DMS153 (cell line): Measurements from ENCODE around the gene PLAU.
"Not testable (repeated sequence)": the region's sequence is repeated elsewhere in the genome, so short reads cannot be mapped to it uniquely, and the experiment has no call there.

ENCODE experiments used
- DNase-seq: peaks from one replicate; lab custom pipeline; 2025; lab: John Stamatoyannopoulos, UW

The PLAU gene

DNA sequence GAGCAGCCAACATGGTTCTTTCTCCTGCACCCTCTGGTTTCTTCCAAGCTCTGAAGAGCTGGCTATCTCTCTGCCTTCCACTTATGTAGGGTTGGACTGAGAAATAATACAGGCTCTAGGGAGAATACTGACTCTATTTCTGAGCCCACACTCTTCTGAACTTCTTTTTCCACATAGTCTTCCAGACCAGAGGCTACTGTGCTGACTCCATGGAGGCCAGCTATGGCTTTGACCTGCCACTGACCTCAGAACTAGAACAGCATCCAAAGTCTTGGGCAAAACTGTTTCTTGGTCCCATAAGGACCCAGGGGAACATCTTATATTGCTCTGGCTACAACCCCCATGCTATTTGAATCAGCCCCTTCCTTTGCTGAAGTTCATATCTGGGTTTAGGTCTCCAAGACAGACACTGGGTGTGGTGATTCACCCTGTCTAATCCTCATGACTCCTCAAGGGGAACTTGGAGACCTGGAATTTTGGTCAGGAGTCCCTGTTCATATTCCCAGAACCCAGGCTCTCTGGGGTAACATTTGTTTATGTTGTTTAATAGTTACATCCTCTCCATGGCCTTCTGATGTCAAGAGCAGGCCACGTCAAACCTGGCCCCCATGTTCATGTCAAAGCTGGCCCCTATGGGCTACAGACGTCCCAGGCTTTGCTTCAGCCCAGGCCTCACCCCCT is 12.1 kb upstream of the PLAU start:
- no peak for DNase-seq

DNA sequence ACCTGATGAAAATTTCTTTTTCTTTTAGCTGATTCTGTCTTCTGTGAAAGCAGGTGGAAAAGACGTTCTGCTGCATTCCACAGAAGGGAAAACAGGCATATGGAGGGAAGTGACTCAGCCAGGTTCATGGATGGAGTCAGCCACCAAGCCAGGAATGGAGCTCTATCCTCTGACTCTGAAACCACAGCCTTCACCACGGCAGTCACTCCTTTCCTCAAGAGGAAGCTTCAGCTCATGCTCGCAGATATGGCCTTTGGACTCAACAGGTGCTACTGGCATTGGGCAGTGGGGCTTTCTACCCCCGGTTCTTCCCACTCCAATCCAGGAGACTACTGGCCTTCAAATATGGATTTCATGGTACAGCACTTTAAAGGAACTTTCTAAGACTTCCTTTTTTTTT is 11.5 kb upstream of the PLAU start:
- no peak for DNase-seq

DNA sequence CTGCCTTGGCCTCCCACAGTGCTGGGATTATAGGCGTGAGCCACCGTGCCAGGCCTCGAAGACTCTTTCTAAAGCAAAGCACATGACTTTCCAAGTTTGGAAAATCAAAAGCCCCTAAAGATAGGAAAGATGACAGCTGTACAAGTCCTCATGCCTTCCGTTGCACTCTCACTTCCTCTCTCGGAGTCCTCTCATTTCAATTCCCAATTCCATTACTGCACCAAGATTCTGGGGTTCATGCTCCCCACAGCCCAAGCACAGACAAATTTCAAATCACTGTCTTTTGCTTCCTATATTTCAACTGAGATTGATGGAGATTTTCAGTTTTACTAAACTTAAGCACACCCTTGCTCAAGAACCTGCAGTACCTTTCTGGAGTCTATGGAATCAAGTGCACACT is 10.9 kb upstream of the PLAU start:
- DNase-seq: no peak

DNA sequence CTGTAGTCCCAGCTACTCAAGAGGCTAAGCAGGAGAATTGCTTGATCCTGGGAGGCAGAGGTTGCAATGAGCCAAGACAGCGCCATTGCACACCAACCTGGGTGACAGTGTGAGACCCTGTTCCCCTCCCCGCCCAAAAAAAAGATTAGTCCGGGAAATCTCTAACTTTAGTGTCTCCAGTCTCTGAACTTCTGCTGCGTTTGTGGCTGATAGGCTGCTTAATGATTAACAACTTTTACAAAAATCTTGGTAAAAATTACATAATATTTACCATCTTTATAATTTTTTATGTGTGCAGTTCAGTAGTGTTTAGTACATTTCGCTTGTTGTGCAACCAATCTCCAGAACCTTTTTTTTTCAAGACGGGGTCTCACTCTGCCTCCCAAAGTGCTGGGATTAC is 9.7 kb upstream of the PLAU start:
- no peak for DNase-seq

DNA sequence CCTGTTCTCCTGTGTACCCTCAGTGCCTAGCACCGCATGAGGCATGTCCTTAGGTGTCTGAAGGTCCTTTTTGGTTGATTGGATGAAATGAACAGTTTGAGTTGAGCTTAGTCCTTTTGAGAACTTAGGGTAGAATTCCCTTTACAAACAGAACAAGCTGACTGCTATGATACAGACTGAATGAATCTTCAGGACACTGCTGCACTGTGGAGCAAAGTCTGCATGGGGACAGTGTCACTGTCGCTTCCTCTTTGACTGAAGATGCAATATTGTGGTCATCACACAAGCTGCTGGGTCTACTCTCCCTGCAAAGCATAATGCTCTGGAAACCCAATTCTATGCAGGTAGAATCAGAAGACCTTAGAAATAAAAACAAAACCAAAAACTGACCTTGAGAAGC is 8.6 kb upstream of the PLAU start:
- DNase-seq: no peak

DNA sequence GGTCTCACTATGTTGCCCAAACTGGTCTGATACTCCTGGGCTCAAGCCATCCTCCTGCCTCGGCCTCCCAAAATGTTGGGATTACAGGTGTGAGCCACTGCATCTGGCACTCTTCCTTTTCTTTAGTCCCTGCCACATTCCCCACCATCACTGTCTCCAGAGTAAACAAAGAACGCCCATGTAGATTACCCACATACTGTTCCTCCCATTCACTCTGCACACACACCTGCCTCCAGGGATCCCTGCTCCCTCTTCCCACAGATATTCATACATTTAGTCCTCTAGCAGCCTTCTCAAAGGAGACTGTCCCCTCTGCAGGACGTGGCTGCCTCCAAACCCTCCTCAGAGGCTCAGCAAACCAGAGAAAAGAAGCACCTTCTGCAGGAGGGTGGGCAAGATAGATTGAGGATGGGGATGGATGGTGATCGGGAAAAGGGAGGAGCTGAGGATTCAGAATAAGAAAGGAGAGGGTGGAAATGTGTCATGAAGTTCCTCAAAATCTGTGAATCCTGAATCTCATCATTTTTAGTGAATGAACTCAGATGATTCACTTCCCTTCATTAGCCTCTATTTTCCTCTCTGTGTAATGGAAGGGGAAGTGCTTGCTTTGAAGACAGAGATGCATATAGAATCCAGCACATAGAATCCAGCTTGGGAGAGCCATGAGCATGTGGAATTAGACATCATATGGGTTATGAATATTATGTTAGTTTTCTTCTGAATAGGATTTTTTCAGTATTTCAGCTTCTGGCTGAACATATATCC is 5.5 kb upstream of the PLAU start:
- DNase-seq: no peak

DNA sequence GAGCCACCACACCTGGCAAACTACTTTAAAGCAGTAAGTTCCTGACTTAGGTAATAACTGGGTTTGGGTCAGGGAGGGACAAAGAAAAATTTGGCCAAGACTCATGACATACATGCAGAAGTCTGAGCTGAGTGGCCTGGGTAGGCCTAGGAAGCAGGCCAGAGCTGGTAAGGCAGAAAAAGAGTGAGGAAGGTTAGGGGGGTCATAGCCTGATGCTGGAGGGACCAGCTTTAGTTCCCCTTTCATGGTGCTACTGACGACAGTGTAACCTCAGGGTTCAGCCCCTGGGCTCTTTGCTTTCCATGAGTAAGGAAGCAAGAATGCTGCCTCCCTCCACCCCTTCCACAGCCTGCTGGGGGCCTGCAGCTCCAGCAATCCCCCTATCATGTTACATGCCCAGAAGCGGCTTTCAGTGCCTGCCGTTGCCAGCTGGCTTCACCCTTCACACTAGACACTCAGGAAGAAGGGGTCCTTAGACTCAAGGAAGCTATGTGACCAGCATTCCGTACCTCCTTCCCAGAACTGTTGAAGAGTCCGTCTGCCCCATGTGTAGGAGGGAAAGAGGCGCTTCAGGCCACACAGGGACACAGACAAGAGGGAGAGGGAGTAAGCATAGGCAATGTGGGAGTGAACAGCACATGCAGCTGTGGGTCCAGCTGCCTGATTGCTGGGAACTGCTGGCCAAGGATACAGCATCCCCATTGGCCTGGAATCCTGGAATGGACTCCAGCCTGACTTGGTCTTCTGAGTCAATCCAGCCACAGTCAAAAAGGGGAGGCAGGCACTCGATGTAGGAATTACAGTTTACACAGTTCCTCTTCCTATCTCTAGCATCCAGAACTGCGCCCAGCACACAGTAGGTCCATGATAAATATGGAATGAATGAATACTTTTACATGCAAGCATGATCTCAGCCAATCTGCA is 4.1 kb upstream of the PLAU start:
- DNase-seq: peak; percentile 15

DNA sequence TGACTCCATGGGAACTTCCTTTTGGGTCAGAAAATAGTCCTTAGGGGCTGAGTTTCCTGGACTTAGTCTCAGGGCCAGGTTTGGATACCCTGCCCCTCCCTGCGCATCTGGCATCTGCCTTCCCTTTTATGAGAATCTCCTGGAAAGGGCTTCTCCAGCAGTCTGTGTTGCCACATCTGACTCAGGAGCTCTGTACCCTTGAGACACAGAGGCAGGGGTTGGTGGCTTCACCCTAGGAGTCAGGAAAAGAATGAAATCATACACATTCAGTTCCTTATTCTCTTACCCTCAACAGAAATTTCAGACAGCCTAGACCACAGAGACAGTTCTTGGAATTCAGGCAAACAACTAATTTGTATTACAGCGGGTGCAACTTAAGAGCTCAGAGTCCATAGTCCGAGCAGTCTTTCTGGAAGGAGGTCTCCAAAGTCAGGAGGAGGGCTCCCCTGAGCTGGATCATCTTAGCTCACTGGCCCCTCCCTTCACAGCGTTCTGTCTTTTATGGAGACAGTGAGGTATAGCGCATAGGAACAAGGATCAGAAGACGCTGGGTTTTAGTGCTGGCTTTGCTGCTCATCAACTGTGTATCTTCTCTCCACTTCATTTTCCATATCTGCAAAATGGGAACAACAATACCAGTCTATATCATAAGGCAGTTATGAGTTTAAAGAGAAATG is 3.0 kb upstream of the PLAU start:
- no peak for DNase-seq

DNA sequence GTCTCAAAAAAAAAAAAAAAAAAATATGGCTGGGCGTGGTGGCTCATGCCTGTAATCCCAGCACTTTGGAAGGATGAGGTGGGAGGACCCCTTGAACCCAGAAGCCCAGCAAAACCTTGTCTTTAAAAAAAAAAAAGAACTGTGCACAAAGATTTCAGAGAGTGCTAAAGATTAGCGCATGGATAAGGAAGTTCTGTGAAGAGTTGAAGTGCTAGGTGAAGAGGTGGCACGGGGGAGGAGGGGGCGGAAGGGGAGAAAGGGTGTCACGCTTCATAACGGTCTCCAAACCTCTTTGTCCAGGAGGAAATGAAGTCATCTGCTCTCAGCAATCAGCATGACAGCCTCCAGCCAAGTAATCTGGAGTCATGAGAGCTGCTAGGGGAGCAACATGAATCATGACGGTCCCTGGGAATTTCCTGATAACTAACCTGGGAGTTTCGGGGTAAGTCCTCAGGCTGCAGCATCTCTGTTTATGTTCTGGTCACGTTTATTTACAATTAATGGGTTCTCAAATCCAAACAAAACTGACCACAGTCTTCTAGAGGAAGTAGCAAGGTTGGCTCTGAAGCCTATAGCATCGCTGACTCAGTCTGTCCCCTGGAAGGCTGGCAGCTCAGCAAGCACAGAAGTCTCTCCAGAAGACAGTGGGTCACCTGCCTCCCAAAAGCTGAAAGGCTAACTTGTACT is 1.9 kb upstream of the PLAU start:
- DNase-seq: peak; percentile 20

DNA sequence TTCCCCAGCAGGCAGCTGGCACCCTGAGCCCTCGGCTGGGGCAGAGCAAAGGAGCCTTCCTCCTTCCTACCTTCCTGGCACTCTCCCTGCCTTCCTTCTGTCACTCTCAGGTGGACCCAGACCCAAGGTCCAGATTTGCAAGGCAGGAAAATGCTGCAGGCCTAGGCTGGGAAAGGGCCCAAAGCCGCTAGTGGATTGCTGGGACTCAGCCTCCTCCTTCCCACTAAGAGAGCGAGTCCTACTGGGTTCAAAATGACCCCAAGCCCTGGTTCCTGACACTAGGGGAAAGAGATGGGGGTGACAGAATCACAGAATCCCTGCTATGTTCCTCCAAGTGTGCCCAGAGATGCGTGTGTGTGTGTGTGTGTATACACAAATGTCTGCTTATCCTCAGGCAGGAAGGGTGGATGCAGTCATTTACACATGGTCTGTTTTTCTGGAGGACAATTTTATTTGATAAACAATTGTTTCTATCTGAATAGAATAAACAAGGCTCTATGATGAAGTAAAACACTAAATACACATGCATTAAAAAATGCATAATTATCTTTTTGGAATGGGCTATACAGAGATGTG is 1.3 kb upstream of the PLAU start:
- no peak for DNase-seq

DNA sequence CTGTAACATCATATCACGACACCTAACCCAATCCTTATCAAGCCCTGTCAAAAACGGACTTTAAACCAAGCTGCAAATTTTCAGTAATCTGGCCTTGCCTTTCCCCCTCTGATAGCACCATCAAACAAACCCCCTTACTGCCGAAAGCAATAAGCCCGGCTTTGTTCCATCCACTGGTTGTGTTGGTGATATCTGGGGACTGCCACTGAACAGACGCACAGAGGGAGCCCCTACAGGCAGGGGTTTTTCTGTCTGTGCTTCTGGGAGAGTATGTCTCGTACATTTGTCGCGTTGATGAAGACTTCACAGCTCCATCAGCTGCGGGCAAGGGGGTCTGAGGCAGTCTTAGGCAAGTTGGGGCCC is 550 bp upstream of the PLAU start:
- DNase-seq: no peak

DNA sequence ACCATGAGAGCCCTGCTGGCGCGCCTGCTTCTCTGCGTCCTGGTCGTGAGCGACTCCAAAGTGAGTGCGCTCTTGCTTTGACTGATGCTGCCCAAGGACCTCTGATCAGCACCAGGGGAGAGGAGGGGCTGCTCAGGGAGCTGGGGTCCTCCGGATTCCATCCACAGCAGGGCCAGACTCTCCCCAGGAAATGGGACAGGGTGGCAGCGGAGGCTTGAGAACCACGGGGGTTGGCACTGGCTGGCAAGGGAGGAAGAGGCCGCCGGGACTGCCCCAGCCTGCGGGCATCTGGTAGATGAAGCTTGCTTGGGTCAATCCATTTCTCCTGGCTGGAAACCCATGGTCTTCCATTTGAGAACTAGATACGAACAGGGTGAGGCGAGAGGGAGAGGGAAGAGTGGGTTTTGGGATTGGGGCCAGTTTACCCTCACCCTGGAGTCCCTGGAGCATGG is 647 bp downstream of the PLAU start:
- DNase-seq: no peak

DNA sequence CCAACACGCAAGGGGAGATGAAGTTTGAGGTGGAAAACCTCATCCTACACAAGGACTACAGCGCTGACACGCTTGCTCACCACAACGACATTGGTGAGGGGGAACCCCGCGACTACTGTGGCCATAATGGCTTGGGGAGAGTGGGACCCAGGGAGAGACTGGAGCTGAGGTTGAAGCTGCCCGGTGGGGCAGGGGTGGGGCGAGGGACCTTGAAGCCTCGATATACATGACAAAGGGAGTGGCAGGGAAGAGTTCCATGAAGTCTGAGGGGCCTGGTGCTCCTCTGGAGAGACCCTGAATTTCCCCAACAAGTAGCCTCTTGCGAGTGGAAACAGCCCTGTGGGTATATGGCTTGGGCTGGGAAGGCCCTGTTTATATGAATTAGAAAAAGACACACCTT is 3.1 kb downstream of the PLAU start:
- no peak for DNase-seq

DNA sequence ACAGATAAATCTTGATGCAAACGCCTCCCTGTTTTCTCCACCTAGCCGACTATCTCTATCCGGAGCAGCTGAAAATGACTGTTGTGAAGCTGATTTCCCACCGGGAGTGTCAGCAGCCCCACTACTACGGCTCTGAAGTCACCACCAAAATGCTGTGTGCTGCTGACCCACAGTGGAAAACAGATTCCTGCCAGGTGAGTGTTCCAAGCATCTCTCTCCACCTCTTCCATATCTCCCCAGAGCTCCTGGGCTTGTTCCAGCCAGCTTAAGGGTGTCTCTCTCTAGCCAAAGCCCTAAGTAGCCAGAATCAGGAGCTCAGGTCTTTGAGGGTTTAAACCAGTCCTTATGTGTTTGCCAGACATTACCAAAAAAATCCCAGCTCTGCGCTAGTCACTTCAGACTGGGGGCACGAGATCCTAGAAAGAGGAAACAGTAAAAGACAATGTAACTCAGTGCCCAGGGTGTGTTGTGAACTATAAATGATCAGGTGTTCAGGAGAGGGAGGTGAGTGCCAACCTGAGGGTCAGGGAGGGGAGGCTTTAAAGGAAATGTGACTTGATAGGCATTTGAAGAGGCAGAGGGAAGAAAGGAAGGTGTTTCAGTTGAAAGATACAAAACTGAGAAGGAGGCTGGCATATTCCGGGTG is 4.4 kb downstream of the PLAU start:
- DNase-seq: no peak

DNA sequence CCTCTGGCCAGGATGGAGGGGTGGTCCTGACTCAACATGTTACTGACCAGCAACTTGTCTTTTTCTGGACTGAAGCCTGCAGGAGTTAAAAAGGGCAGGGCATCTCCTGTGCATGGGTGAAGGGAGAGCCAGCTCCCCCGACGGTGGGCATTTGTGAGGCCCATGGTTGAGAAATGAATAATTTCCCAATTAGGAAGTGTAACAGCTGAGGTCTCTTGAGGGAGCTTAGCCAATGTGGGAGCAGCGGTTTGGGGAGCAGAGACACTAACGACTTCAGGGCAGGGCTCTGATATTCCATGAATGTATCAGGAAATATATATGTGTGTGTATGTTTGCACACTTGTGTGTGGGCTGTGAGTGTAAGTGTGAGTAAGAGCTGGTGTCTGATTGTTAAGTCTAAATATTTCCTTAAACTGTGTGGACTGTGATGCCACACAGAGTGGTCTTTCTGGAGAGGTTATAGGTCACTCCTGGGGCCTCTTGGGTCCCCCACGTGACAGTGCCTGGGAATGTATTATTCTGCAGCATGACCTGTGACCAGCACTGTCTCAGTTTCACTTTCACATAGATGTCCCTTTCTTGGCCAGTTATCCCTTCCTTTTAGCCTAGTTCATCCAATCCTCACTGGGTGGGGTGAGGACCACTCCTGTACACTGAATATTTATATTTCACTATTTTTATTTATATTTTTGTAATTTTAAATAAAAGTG is 6.0 kb downstream of the PLAU start:
- DNase-seq: no peak

DNA sequence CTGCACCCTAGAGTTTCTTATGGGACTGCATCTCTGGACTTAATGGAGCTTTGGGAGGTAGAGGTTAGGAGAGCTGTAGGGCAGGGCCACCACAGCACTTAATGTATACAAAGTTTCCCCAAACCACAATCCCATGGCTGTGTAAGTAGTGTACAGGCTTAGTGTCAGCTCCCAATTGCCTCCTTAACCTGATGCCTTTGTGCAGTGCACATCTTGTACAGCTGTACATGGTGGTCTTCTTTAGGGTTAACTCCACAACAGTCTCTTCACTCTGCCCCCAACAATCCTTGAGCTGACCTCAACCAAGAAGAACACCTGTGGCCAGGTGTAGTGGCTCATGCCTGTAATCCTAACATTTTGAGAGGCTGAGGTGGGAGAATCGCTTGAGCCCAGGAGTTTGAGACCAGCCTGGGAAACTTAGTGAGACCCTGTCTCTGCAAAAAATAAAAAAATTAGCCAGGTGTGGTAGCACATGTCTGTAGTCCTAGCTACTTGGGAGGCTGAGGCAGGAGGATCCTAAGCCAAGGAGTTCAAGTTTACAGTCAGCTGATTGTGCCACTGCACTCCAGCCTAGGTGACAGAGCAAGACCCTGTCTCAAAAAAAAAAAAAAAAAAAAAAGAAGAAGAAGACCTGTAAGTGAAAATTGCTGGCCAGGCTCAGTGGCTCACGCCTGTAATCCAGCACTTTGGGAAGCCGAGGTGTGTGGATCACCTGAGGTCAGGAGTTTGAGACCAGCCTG is 6.8 kb downstream of the PLAU start:
- no peak for DNase-seq

DNA sequence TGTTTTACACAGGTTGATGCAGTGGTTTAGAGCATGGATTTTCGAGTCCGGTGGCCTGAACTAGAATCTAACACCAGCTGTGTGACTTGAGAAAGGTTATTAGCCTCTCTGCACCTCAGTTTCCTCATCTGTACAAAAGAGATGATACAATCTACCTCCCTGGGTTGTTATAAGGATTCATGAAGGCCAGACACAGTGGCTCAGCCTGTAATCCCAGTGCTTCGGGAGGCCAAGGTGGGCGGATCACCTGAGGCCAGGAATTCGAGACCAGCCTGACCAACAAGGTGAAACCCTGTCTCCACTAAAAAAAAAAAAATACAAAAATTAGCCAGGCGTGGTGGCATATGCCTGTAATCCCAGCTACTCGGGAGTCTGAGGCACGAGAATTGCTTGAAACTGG is 8.5 kb downstream of the PLAU start:
- not testable (repeated sequence) for DNase-seq

DNA sequence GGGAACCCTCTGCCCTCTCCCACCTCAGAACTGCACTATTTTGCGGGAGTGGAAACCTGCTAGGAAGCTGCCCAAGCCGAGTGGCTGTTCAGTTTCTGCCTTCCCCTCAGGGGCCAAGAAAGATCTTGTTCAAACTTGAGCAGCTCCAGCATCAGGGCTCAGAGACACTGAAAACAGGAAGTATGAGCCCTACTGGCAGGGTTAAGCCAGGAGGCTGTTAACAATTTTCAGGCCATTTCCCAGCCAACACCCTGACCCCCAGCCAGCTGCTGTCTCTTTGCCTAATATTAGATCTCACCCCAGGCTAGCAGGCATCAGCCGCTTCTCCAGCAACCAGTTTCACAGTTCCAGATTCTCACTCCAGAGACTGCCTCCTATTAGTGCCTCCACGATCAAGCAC is 9.2 kb downstream of the PLAU start:
- no peak for DNase-seq
